ENCODE data around the gene RNU6-9.

Gene RNU6-9

GRCh38 chr19:855566-856120, 37.6 kb upstream of the RNU6-9 start:
- H3K4me3 Mint-ChIP-seq: no peak overlapping the region
- no peaks in the 10 kb centered on the region for H3K36me3 Mint-ChIP-seq
- no peak for ATAC-seq
- peaks cover 36% of the 10 kb centered on the region for H3K27me3 Mint-ChIP-seq
- no peaks in the 10 kb centered on the region for H3K9me3 Mint-ChIP-seq
- H3K4me1 Mint-ChIP-seq: peaks cover 10% of the 10 kb centered on the region
- no peak overlapping the region for H3K27ac Mint-ChIP-seq

DNA sequence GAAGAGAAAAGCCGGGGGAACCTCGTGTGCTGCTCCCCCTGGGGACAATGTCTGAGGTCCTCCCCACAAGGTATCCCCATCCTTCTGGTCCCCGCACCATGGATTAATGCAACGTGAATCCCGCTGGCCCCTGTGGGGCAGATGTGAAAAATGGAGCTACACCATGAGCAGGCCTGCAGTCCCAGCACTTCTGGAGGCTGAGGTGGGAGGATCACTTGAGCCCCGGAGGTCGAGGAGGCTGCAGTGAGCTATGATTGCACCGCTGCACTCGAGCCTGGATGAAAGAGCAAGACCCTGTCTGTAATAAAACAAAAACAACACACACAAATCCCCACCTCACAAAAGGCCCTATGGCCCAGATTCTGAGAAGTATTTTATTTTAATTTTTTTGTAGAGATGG, 35.0 kb upstream of the RNU6-9 start:
- Mint-ChIP-seq H3K27me3 (peaks cover 21% of the 10 kb centered on the region), H3K36me3 (no peaks in the 10 kb centered on the region), H3K27ac (no peak overlapping the region), H3K4me1 (peaks cover 24% of the 10 kb centered on the region), H3K9me3 (no peaks in the 10 kb centered on the region), H3K4me3 (no peak overlapping the region)
- no peak for ATAC-seq

DNA sequence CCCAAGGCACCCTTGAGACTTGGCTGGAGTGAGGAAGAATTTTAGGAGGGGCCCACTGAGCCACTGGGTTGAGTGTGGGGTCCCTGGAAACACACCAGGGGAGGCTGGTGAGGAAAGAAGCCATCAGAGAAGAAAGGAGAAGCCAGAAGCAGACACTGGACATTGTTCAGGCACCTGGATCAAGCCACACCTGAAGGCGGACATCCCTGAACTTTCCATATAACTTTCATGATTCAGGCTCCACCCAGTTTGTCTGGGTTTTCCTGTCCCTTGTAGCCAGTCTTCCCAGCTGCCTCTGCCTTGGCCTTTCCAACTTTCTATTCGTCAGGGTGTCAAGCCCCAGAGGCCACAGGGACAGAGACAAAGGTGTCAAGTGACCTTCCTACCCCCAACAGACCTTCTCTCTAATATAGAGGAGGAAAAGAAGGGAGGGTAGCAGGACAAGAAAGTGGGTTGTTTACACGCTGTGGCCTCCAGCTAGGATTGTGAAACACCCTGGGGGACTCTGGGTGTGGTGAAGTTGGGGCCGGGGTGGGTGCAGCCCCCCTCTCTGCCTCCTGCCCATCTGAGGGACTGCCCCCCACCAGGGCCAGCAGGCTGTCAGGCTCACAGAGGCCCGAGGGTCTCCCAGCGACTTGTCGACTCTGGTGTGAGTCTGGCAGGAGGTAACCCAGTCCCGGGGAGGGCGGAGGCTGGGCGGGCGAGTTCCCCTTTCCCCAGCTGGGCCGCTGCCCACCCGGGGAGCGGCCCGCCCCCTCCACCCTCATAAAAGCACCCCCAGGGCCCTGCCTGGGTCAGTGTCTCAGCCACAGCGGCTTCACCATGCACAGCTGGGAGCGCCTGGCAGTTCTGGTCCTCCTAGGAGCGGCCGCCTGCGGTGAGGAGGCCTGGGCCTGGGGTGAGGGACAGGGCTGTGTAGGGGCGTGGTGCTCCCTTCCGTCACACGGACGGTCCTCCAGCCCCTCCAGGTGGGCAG, 34.1 kb upstream of the RNU6-9 start, which contains the start of gene CFD:
CFD (plus strand) TSS at position 797 of the 976 bp plus-strand sequence; CDS start at position 823, 26 bp downstream.
- peaks cover 21% of the 10 kb centered on the region for H3K27me3 Mint-ChIP-seq

GRCh38 chr19:861141-861755, 32.0 kb upstream of the RNU6-9 start:
- Mint-ChIP-seq H3K27me3 (peaks cover 21% of the 10 kb centered on the region), H3K4me3 (no peak overlapping the region), H3K27ac (no peak overlapping the region), H3K36me3 (no peaks in the 10 kb centered on the region), H3K4me1 (peaks cover 44% of the 10 kb centered on the region), H3K9me3 (no peaks in the 10 kb centered on the region)
- no peak for ATAC-seq

More for the DNA sequence above, 34.1 kb upstream of the RNU6-9 start, which contains the start of gene CFD:
- ATAC-seq: no peak
- H3K4me1 Mint-ChIP-seq: peaks cover 33% of the 10 kb centered on the region
- H3K36me3 Mint-ChIP-seq: no peaks in the 10 kb centered on the region
- H3K9me3 Mint-ChIP-seq: no peaks in the 10 kb centered on the region
- H3K4me3 Mint-ChIP-seq: peak within 1 kb of the TSS; percentile 56
- H3K27ac Mint-ChIP-seq: no peak within 1 kb of the TSS

GRCh38 chr19:861756-862580, 31.3 kb upstream of the RNU6-9 start:
- ATAC-seq: peak; percentile 28
- peak overlapping the region; percentile 13 for H3K4me3 Mint-ChIP-seq
- peaks cover 44% of the 10 kb centered on the region for H3K4me1 Mint-ChIP-seq
- H3K36me3 Mint-ChIP-seq: peaks cover under 1% of the 10 kb centered on the region
- peak overlapping the region; percentile 73 for H3K27ac Mint-ChIP-seq
- H3K9me3 Mint-ChIP-seq: no peaks in the 10 kb centered on the region
- H3K27me3 Mint-ChIP-seq: peaks cover 21% of the 10 kb centered on the region

DNA sequence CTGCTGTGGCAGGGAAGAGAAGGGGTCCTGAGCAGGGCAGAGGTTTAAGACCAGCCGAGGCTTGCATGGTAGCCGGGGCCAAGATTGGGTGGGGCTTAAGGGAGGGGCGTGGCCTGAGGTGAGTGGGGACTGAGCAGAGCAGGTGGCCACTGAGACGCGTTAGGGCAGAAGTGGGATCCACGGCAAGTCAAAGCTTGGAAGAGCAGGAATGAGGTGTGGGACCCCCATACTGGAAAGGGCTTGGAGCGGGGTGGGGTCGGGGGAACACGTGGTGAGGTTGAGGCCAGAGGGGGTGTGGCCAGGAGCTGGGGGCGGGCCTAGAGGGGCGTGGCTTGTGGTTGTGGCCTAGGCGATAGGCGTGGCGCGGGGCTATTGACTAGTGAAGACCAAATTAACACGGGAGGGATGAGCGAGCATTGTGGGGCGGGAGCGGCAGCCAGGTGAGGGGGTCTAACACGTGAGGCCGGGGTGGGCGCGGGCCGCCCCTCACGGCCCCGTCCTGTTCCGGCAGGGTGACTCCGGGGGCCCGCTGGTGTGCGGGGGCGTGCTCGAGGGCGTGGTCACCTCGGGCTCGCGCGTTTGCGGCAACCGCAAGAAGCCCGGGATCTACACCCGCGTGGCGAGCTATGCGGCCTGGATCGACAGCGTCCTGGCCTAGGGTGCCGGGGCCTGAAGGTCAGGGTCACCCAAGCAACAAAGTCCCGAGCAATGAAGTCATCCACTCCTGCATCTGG, 30.5 kb upstream of the RNU6-9 start:
- H3K9me3 Mint-ChIP-seq: no peaks in the 10 kb centered on the region
- peak; percentile 25 for ATAC-seq
- H3K4me1 Mint-ChIP-seq: peaks cover 36% of the 10 kb centered on the region
- peaks cover 16% of the 10 kb centered on the region for H3K27me3 Mint-ChIP-seq
- peaks cover 8% of the 10 kb centered on the region for H3K36me3 Mint-ChIP-seq
- peak overlapping the region; percentile 73 for H3K27ac Mint-ChIP-seq
- peak overlapping the region; percentile 38 for H3K4me3 Mint-ChIP-seq

- Mint-ChIP-seq H3K4me1 (peaks cover 34% of the 10 kb centered on the region), H3K27ac (peak overlapping the region; percentile 73), H3K4me3 (peak overlapping the region; percentile 38), H3K27me3 (peaks cover 11% of the 10 kb centered on the region), H3K36me3 (peaks cover 11% of the 10 kb centered on the region), H3K9me3 (no peaks in the 10 kb centered on the region)
- no peak for ATAC-seq
Observed at GRCh38 chr19:863315-863620, 30.0 kb upstream of the RNU6-9 start.

GRCh38 chr19:866769-867300, 26.4 kb upstream of the RNU6-9 start:
- ATAC-seq: no peak
- Mint-ChIP-seq H3K4me1 (peaks cover 44% of the 10 kb centered on the region), H3K27me3 (no peaks in the 10 kb centered on the region), H3K27ac (no peak overlapping the region), H3K36me3 (peaks cover 39% of the 10 kb centered on the region), H3K4me3 (no peak overlapping the region), H3K9me3 (no peaks in the 10 kb centered on the region)

GRCh38 chr19:867301-867793, 25.9 kb upstream of the RNU6-9 start:
- Mint-ChIP-seq H3K27me3 (no peaks in the 10 kb centered on the region), H3K4me3 (no peak overlapping the region), H3K36me3 (peaks cover 39% of the 10 kb centered on the region), H3K27ac (no peak overlapping the region), H3K4me1 (peaks cover 48% of the 10 kb centered on the region), H3K9me3 (no peaks in the 10 kb centered on the region)
- ATAC-seq: no peak

GRCh38 chr19:867855-868457, 25.3 kb upstream of the RNU6-9 start:
- Mint-ChIP-seq H3K4me1 (peaks cover 46% of the 10 kb centered on the region), H3K27ac (no peak overlapping the region), H3K9me3 (no peaks in the 10 kb centered on the region), H3K27me3 (no peaks in the 10 kb centered on the region), H3K36me3 (peaks cover 39% of the 10 kb centered on the region), H3K4me3 (no peak overlapping the region)
- ATAC-seq: no peak

DNA sequence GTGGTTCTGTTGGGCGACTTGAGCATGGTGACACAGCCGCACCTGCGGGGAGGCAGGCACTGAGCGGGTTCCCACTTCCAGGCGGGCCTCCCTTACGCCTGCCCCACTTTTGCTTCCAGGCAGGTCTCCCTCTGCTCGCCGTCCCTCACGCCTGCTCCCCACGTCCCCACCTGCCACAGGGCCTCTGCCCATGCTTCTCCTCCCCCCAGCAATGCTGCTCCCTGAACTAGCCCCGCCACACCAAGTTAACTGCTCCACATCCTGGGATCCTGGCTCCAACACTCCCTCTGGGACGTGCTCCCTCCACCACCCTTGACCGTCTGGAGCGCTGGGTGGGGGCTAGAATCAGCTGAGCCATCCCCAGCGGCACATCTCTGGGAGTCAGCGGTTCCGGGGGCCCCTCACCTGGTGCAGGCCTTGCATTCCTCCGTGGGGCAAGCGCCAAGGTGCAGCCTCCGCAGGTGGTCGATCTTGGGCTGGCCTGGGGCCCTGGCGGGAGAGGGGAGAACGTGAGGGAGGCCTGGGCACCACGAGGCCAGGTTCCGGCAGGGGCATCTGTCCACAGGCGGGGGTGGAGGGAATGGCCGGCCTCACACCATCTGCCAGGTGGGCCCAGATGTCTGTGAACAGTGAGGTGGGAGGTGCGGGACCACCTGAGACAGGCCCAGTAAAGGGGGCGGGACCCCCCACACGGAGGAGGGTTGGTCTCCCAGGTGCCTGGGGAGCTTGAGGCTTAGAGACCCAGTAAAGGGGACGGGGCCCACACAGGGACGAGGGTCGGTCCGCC, 24.6 kb upstream of the RNU6-9 start:
- Mint-ChIP-seq H3K27ac (no peak overlapping the region), H3K36me3 (peaks cover 39% of the 10 kb centered on the region), H3K27me3 (no peaks in the 10 kb centered on the region), H3K4me1 (peaks cover 39% of the 10 kb centered on the region), H3K9me3 (no peaks in the 10 kb centered on the region), H3K4me3 (no peak overlapping the region)
- ATAC-seq: no peak

DNA sequence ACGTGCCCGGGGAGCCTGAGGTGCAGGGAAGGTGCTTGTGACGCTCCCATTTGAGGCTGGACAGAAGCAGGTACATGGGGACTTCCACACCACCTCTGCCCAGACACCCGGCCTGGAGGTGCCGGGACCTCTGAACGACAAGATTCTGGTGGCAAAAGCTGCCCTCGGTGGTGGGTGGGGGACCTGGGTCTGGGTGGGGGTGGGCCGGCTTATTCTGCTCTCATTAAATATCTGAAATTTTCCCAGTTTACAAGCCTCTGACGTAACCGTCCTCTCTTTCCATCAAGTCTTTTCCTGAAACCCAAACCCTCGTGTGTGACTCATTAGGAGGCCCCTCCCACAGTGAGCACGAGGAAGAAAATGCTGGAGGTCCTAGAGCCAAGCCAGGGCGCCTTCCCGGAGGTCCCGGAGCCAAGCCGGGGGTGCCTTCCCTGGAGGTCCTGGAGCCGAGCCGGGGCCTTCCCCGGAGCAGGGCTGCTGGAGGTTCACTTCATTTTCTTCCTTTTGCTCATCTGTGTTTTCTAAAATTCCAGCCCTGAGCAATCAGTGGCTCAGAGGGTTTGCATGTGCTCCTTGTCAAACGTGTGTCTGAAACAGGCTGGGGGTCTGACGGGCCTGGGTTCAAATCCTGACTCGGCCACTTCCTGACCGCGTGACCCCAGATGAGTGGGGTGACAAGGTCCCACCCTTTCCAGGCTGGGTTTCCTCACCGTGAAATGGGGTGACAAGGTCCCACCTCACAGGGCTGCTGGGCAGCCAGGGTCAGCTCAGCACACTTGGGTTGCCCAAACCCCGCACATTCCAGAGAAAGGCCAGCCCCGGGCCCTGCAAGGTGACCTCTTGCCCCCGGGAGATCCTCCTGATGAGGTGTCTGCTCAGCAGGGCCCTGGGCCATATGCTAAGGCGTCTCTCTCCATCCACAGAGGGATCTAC, 23.8 kb upstream of the RNU6-9 start:
- Mint-ChIP-seq H3K27ac (peak overlapping the region; percentile 23), H3K4me3 (no peak overlapping the region), H3K36me3 (peaks cover 39% of the 10 kb centered on the region), H3K9me3 (no peaks in the 10 kb centered on the region), H3K27me3 (no peaks in the 10 kb centered on the region), H3K4me1 (peaks cover 31% of the 10 kb centered on the region)
- ATAC-seq: no peak

Measured in stimulated activated memory B cell treated with anti-CD40 and anti-IgM and Interleukin-4, amounts not matched to agents 10 μg/mL and 1 μg/mL and 100 μg/mL, for 72 hours (primary cell).